GM23338 (cell line): ENCODE data around the gene KISS1. TPM values are rescaled to one million over a fixed set of nuclear protein-coding genes. Genes with fewer than 3 reads are reported as not detected.

Experiments used
- ATAC-seq: fragments of 200-7000 bp; cut with Tn5 transposase; 3 replicates; pipeline ENCODE4 v1.9.1; 2020
- DNase-seq: peaks from one replicate; pipeline ENCODE4 v3.0.0-alpha.2; 2015; ENCODE audit warnings: low spot score
- H2AFZ ChIP-seq: fragments of 200-600 bp; sonication (generic); 2 replicates; pipeline ENCODE4 v1.8.0; 2016; ENCODE audit warnings: antibody characterized with exemption, mild to moderate bottlenecking, moderate library complexity
- H3F3A ChIP-seq: fragments of 200-600 bp; sonication (generic); replicated peaks from 2 replicates; pipeline ENCODE4 v1.8.0; 2017; ENCODE audit warnings: antibody characterized with exemption, mixed run types, low read depth
- H3K27ac ChIP-seq: fragments of 200-600 bp; sonication (generic); 2 replicates; pipeline ENCODE4 v1.6.1; 2016; ENCODE audit warnings: low read depth
- H3K27me3 ChIP-seq: fragments of 200-600 bp; sonication (generic); 2 replicates; pipeline ENCODE4 v1.8.0; 2016; ENCODE audit warnings: mild to moderate bottlenecking, mixed run types, moderate library complexity; ENCODE audit not compliant: insufficient read depth
- H3K36me3 ChIP-seq: fragments of 200-600 bp; sonication (generic); 2 replicates; pipeline ENCODE4 v1.8.0; 2016; ENCODE audit warnings: mild to moderate bottlenecking; ENCODE audit not compliant: insufficient read depth
- H3K4me1 ChIP-seq: fragments of 200-600 bp; sonication (generic); 2 replicates; pipeline ENCODE4 v1.8.0; 2016; ENCODE audit warnings: mild to moderate bottlenecking, moderate library complexity; ENCODE audit not compliant: insufficient read depth
- H3K4me2 ChIP-seq: fragments of 200-600 bp; sonication (generic); 2 replicates; pipeline ENCODE4 v1.7.1; 2017; ENCODE audit warnings: mixed run types
- H3K4me3 ChIP-seq: fragments of 200-600 bp; sonication (generic); 2 replicates; pipeline ENCODE4 v1.6.1; 2016; ENCODE audit warnings: mixed run types
- H3K79me2 ChIP-seq: fragments of 200-600 bp; sonication (generic); replicated peaks from 2 replicates; pipeline ENCODE4 v1.8.0; 2017; ENCODE audit warnings: mild to moderate bottlenecking; ENCODE audit not compliant: insufficient read depth
- H3K9me2 ChIP-seq: fragments of 200-600 bp; sonication (generic); 2 replicates; pipeline ENCODE4 v1.8.0; 2017; ENCODE audit not compliant: insufficient read depth
- H4K20me1 ChIP-seq: fragments of 200-600 bp; sonication (generic); replicated peaks from 2 replicates; pipeline ENCODE4 v1.8.0; 2017; ENCODE audit warnings: mild to moderate bottlenecking; ENCODE audit not compliant: insufficient read depth
- H3K27ac Mint-ChIP-seq: 2 replicates; pipeline ENCODE4 v1.8.0; 2020; ENCODE audit warnings: inconsistent platforms, mild to moderate bottlenecking, moderate library complexity, mixed read lengths
- H3K27me3 Mint-ChIP-seq: 3 replicates; pipeline ENCODE4 v1.8.0; 2022; ENCODE audit warnings: low read depth, mild to moderate bottlenecking, moderate library complexity, mixed read lengths, inconsistent platforms; ENCODE audit not compliant: insufficient read depth, poor library complexity
- H3K36me3 Mint-ChIP-seq: 3 replicates; pipeline ENCODE4 v1.8.0; 2021; ENCODE audit warnings: low read depth, mild to moderate bottlenecking, inconsistent platforms, moderate library complexity, mixed read lengths
- H3K4me1 Mint-ChIP-seq: 3 replicates; pipeline ENCODE4 v1.8.0; 2020; ENCODE audit warnings: mild to moderate bottlenecking, inconsistent platforms, mixed read lengths
- H3K4me3 Mint-ChIP-seq: 3 replicates; pipeline ENCODE4 v1.8.0; 2021; ENCODE audit warnings: moderate library complexity, mild to moderate bottlenecking, inconsistent platforms, mixed read lengths
- H3K9me3 Mint-ChIP-seq: 3 replicates; pipeline ENCODE4 v1.8.0; 2020; ENCODE audit warnings: moderate library complexity, mild to moderate bottlenecking, inconsistent platforms, mixed read lengths
- CTCF ChIP-seq, 2 experiments: fragments of 200-600 bp in 1 of 2; sonication (generic) in 1 of 2; conservative IDR thresholded peaks; 2 replicates each; pipeline versions ENCODE4 v1.5.1 to v1.6.1; 2016 to 2017; ENCODE audit warnings: antibody characterized with exemption in 2 of 2, low read depth in 2 of 2, mild to moderate bottlenecking in 2 of 2, moderate library complexity in 1 of 2
- JUNB ChIP-seq: IDR thresholded peaks from one replicate; pipeline ENCODE4 v1.6.1; 2016; ENCODE audit warnings: antibody characterized with exemption; ENCODE audit not compliant: unreplicated experiment
- POLR2AphosphoS5 ChIP-seq: IDR thresholded peaks from 2 replicates; pipeline ENCODE4 v1.6.1; 2016; ENCODE audit warnings: antibody characterized with exemption, low read depth
- REST ChIP-seq: IDR thresholded peaks from one replicate; pipeline ENCODE4 v1.6.1; 2018; ENCODE audit warnings: antibody characterized with exemption; ENCODE audit not compliant: unreplicated experiment
- ZNF331 ChIP-seq: fragments of 250-450 bp; sonication (Bioruptor Pico); IDR thresholded peaks from 2 replicates; pipeline ENCODE4 v1.5.0; 2020; ENCODE audit warnings: low read depth, mild to moderate bottlenecking, moderate library complexity
- ZNF462 ChIP-seq: fragments of 250-450 bp; sonication (Bioruptor Pico); IDR thresholded peaks from 2 replicates; pipeline ENCODE4 v1.5.0; 2020; ENCODE audit warnings: mild to moderate bottlenecking, moderate library complexity
- polyA plus RNA-seq: library from polyadenylated mRNA; unstranded; fragments of >200 nt; fragmentation: Nextera tagmentation; extraction: Ambion mirVana; gene quantifications from 2 replicates; pipeline ENCODE4 v1.2.1, GENCODE V29; 2016
- total RNA-seq: library from RNA; depleted of rRNA; stranded (reverse); fragments of >200 nt; shearing (Covaris generic); gene quantifications from 2 replicates; pipeline ENCODE4 v1.2.3, GENCODE V29; 2014

The KISS1 gene
- total and polyA plus RNA-seq, 2 experiments from 2014 or later, result not detected

GRCh38 chr1:204162494-204163074, 33.7 kb downstream of the KISS1 start:
- Mint-ChIP-seq H3K9me3 (peaks cover 2% of the 10 kb centered on the region; the same call in 2 of the 3 replicates), H3K36me3 (no peaks in the 10 kb centered on the region), H3K27ac (no peak overlapping the region), H3K4me3 (no peak overlapping the region), H3K4me1 (peaks cover 5% of the 10 kb centered on the region; the same call in 1 of the 3 replicates), H3K27me3 (peaks cover 19% of the 10 kb centered on the region)
- TF ChIP-seq POLR2AphosphoS5 (no peak), CTCF (conservative IDR thresholded peaks at IDR 0.05; ENCODE audit: low read depth in 2 of 2) (peak; percentile 98 to 99)
- H3K27me3 ChIP-seq, result no peaks in the 10 kb centered on the region
- ATAC-seq (peak; percentile 98), DNase-seq (peak; percentile 86)
- H3F3A ChIP-seq, result no peaks in the 10 kb centered on the region
- no peak overlapping the region for H2AFZ ChIP-seq
- no peak overlapping the region for H3K4me2 ChIP-seq
- no peaks in the 10 kb centered on the region for H3K79me2 ChIP-seq
- H3K4me1 ChIP-seq, result no peaks in the 10 kb centered on the region
- no peak overlapping the region for H3K4me3 ChIP-seq
- H3K9me2 ChIP-seq, result no peaks in the 10 kb centered on the region
- H3K27ac ChIP-seq, result no peak overlapping the region
- H4K20me1 ChIP-seq, result no peaks in the 10 kb centered on the region
- H3K36me3 ChIP-seq, result no peaks in the 10 kb centered on the region

DNA sequence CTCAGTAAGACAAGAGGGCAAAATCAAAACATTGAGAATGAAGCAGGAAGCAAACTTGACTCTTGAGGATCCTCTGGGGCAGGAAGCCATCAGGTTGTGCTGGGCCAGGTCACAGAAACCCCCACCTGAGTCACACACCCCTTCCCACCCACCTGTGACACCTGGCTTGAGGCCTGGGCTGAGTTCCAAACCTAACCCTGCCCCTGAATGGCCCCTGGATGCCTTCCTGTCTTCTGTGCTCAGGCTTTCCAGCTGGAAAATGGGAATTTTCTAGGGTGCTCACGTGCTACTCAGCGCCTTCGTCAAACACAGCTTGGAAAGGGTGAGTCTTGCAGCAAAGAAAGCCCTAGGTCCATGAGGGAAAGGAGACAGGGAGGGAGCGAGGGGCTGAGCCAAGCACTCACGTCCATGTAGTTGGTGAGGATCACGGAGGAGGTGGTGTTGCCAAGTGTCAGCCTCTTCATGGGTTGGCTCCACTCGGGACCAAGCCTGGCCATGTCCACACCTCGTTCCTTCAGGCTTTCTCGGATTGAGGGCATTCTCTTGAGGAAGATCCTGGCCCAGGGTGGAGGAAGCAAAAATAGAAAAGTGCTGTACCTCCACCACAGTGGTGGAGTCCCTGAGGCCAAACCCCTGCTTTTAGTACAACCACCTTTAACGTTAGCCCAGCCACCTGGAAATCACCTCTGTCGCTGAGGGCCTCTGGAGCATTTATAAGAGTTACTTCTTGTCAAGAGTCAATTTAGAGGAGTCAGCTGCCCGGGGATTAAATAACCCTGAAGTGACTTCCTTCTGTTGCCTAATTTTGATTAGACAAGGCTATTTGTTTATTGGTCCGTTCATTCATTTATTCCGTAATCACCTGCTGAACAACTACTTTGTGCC, 34.4 kb downstream of the KISS1 start:
- Mint-ChIP-seq H3K27me3 (peaks cover 19% of the 10 kb centered on the region), H3K27ac (no peak overlapping the region), H3K4me1 (peaks cover 5% of the 10 kb centered on the region; the same call in 1 of the 3 replicates), H3K36me3 (no peaks in the 10 kb centered on the region), H3K9me3 (no peaks in the 10 kb centered on the region), H3K4me3 (no peak overlapping the region)
- Histone ChIP-seq H3K27me3 (no peaks in the 10 kb centered on the region), H3K4me1 (no peaks in the 10 kb centered on the region), H3K79me2 (no peaks in the 10 kb centered on the region), H3K4me2 (no peak overlapping the region), H3K9me2 (no peaks in the 10 kb centered on the region), H3F3A (no peaks in the 10 kb centered on the region), H2AFZ (no peak overlapping the region), H3K36me3 (no peaks in the 10 kb centered on the region), H3K4me3 (no peak overlapping the region), H4K20me1 (no peaks in the 10 kb centered on the region), H3K27ac (no peak overlapping the region)
- DNase-seq (no peak), ATAC-seq (no peak)
- TF ChIP-seq REST (no peak), JUNB (no peak), ZNF462 (CRISPR knock-in tag) (no peak), ZNF331 (CRISPR knock-in tag) (no peak)
